Coronary artery (tissue), 2 donors: ENCODE results near the gene ELMO2.

Experiments
- DNase-seq: peaks from one replicate; pipeline ENCODE4 v3.0.0-alpha.2; 2017; ENCODE audit warnings: low spot score
- H3K27ac ChIP-seq, 2 donors: fragments of 200-600 bp; sonication (generic); one replicate each; pipeline ENCODE4 v1.5.1; 2016 to 2019
- H3K4me3 ChIP-seq: fragments of 200-600 bp; sonication (generic); 2 replicates; pipeline ENCODE4 v1.5.1; 2016; ENCODE audit warnings: mild to moderate bottlenecking, moderate library complexity
- TF ChIP-seq, protein P1 (sequence below): fragments of 200-600 bp; sonication (generic); IDR thresholded peaks from one replicate; pipeline ENCODE4 v1.5.1; 2019; ENCODE audit warnings: antibody characterized with exemption

ELMO2 gene

DNA sequence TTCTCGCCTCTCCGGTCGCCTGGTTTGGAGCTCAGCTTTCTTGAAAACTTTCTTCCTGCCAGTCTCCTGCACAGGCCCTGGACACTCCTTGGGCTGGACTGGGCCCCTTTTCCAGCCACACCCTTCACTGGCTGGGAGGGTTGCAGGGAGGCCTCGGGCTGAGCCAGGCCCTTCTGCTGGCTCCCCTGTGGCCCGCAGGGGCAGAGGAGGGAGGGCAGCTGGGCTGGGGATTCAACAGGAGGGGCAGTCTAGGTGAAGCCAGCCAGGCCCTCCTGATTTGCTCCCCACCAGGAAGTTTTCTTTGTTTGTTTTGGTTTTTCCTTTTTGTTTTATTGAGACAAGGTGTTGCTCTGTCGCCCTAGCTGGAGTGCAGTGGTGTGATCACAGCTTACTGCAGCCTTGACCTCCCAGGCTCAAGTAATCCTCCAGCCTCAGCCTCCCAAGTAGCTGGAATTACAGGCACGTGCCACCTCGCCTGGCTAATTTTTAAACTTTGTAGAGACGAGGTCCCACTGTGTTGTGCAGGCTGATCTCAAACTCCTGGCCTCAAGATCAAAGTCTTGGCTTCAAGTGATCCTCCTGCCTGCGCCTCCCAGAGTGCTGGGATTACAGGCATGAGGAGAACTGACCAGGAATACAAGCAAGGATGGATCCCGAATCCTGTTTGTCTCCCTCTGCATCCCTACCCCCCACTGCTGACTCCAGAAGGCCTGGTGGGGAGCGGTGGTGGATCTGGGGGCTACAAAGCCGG is 74.6 kb downstream of the ELMO2 start:
- DNase-seq = no peak
- H3K4me3 ChIP-seq = no peak overlapping the region
- no peak overlapping the region for H3K27ac ChIP-seq
- TF ChIP-seq, protein P1, sequence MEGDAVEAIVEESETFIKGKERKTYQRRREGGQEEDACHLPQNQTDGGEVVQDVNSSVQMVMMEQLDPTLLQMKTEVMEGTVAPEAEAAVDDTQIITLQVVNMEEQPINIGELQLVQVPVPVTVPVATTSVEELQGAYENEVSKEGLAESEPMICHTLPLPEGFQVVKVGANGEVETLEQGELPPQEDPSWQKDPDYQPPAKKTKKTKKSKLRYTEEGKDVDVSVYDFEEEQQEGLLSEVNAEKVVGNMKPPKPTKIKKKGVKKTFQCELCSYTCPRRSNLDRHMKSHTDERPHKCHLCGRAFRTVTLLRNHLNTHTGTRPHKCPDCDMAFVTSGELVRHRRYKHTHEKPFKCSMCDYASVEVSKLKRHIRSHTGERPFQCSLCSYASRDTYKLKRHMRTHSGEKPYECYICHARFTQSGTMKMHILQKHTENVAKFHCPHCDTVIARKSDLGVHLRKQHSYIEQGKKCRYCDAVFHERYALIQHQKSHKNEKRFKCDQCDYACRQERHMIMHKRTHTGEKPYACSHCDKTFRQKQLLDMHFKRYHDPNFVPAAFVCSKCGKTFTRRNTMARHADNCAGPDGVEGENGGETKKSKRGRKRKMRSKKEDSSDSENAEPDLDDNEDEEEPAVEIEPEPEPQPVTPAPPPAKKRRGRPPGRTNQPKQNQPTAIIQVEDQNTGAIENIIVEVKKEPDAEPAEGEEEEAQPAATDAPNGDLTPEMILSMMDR = no peak

DNA sequence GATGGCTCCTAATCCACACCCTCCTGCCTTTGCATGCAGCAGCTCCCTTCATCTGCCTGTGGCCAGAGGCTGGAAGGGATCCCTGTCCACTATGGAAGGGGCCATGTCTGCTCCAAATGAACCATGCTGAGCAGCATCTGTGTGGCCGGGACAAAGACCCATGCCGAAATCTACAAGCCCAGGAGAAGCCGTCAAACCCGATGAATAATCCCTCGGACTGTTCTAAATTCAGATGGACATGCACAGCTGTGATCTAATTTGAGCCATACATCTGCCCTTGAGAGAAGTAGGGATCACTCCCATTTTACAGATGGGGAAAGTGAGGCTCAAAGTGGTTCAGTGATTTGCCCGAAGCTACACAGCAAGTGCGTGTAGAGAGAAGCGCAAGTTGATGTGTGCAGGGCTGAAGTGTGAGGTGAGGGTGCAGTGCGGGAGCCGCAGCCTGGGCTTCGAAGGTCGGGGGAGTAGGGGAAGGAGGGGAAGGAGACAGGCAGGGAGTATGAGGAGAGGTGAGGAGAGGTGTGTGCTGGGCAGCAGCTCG is 75.5 kb downstream of the ELMO2 start:
- TF ChIP-seq, protein P1 = no peak
- Histone ChIP-seq H3K27ac (no peak overlapping the region), H3K4me3 (no peak overlapping the region)
- DNase-seq = no peak

DNA sequence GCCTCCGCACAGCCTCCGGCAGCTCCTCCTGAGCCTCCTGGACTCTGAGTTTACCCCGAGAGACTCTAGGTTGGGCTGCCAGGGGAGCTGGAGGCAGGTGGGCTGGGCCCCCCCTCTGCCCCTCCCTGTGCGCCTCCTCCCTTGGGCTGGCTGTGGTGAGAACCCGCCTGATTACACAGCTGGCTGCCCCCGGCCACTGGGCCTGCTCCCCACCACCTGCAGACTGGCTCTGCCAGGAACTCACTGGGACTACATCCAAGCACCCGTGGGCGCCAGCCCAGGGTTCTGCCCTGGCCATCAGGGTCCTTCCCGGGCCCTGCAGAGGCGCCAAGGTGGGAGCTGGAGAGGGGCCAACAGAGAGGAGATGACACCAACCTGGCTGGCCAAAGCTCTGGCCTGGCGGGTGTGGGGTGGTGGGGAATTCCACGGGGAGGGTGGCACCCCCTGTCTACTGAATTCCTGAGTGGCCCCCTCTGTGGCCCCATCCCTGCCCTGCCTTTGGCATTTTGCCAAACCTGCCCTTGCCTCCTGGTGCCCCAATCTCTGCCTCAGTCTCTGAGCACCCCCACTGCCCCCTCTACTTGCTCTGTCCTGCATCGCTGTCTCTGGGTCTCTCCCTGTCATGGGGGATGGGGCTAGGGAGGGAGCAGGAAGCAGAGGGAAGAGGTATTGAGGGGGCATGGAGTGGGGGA is 76.2 kb downstream of the ELMO2 start:
- Histone ChIP-seq H3K27ac (no peak overlapping the region), H3K4me3 (no peak overlapping the region)
- no peak for DNase-seq
- TF ChIP-seq, protein P1 = no peak

DNA sequence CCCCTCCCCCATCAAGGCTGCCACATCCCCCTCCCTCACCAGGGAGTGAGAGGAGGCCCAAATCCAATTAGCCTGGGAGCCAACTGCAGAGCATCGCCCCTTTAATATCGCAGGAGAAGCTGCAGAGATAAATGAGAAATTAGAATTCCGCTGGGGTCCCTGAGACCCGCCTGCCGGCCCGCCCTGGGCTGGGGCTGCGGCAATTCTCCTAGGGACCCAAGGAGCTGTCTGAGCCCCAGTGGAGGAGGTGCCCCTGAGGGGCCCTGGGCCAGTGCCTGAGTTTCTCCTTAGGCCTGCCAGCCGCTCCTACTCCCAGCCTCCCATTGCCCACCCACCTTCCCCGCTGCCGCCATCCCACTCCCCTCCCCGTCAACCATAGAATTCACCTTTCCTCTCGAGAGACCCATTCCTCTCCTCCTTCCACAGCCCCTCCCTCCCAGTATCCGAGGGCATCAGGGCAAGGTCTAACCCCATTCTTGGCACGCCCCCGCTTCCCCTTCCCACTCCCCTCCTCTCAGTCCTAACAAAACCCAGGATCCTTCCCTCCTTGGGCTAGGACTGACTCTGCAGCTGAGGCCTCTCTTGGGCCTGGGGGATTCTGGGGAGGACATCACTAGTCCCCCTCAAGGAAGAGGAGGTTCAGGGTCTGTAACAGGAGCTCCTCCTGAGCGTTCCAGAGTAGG is 78.1 kb downstream of the ELMO2 start:
- no peak overlapping the region for H3K4me3 ChIP-seq
- no peak overlapping the region for H3K27ac ChIP-seq
- TF ChIP-seq, protein P1 = no peak
- DNase-seq = no peak

DNA sequence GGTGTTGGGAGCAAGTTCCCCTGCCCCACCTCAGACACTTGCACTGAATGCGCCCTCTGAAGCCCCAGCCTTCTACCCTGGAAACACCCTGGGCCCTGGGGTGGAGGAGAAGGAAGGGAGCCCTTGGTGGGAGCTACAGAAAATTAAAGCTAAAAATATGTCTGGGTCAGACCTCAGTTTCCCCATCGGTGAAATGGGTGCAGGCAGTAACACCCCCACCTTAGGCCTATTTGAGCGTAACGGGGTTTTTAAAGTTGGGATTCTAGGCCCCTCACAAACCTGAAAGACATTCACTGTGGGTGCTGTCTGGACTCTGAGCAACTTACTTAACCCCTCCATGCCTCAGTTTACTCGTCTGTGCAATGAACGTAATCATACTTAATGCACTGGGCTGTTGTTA is 78.9 kb downstream of the ELMO2 start:
- H3K4me3 ChIP-seq = no peak overlapping the region

DNA sequence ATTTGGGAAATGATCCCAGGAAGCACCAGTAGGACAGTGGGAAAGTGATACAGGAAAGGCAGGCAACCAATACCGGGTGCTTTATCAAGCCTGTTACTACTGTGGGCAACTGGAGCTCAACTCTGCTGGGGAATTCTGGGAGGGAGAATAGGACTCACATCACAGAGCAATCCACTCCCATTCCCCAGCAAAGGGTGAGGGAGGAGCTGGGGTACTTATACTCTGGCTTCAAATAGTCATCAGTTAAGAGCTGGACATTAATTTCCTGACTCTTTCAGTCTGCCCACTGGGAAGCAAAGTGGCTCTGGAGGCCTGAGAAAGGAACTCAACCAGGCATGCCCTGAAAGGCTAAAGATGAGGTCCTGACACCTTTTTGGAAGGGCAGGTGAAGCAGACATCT is 80.6 kb downstream of the ELMO2 start:
- no peak for DNase-seq
- H3K4me3 ChIP-seq = no peak overlapping the region
- no peak overlapping the region for H3K27ac ChIP-seq
- TF ChIP-seq, protein P1 = no peak

More for the DNA sequence above, 78.9 kb downstream of the ELMO2 start:
- TF ChIP-seq, protein P1 = no peak
- H3K27ac ChIP-seq = no peak overlapping the region
- no peak for DNase-seq
